BE2C (cell line): ENCODE data around the gene NCK1.
"Not testable (repeated sequence)": the region's sequence is repeated elsewhere in the genome, so short reads cannot be mapped to it uniquely, and the experiment has no call there.

Source experiments
- DNase-seq: peaks from one replicate; pipeline ENCODE4 v3.0.0-alpha.2; 2020
- H3K27me3 ChIP-seq: fragments of 250-450 bp; sonication (Bioruptor Pico); 2 replicates; pipeline ENCODE4 v1.5.1; 2020; ENCODE audit warnings: mild to moderate bottlenecking
- H3K36me3 ChIP-seq: fragments of 250-450 bp; sonication (Bioruptor Pico); 2 replicates; pipeline ENCODE4 v1.5.1; 2020; ENCODE audit warnings: mild to moderate bottlenecking
- H3K4me1 ChIP-seq: fragments of 250-450 bp; sonication (Bioruptor Pico); 2 replicates; pipeline ENCODE4 v1.5.1; 2020
- H3K4me3 ChIP-seq: 2 replicates; pipeline ENCODE4 v1.5.1; 2011; ENCODE audit warnings: low read depth, low read length
- H3K9me3 ChIP-seq: fragments of 250-450 bp; sonication (Bioruptor Pico); 2 replicates; pipeline ENCODE4 v1.5.1; 2020
- CTCF ChIP-seq: IDR thresholded peaks from 2 replicates; pipeline ENCODE4 v1.5.1; 2012; ENCODE audit warnings: mild to moderate bottlenecking, low read depth, low read length

Gene NCK1

GRCh38 chr3:136979204-136979603 lies 117.2 kb downstream of the NCK1 start:
- H3K27me3 ChIP-seq: no peaks in the 10 kb centered on the region
- H3K36me3 ChIP-seq: no peaks in the 10 kb centered on the region
- H3K4me3 ChIP-seq: no peak overlapping the region
- no peak for TF ChIP-seq CTCF
- no peak for DNase-seq
- H3K4me1 ChIP-seq: peaks cover 27% of the 10 kb centered on the region
- no peaks in the 10 kb centered on the region; the same call in 1 of the 2 replicates for H3K9me3 ChIP-seq

- peaks cover 30% of the 10 kb centered on the region for H3K4me1 ChIP-seq
- no peaks in the 10 kb centered on the region for H3K36me3 ChIP-seq
- no peaks in the 10 kb centered on the region for H3K27me3 ChIP-seq
- no peak for TF ChIP-seq CTCF
- no peak overlapping the region for H3K4me3 ChIP-seq
- H3K9me3 ChIP-seq: no peaks in the 10 kb centered on the region; the same call in 1 of the 2 replicates
- no peak for DNase-seq
These were observed 117.7 kb downstream of the NCK1 start for GRCh38 chr3:136979684-136980083.

- Histone ChIP-seq H3K4me1 (peaks cover 33% of the 10 kb centered on the region), H3K4me3 (no peak overlapping the region)
- TF ChIP-seq CTCF: no peak
These were observed 120.0 kb downstream of the NCK1 start for GRCh38 chr3:136982033-136982432.

GRCh38 chr3:136982520-136983138 lies 120.6 kb downstream of the NCK1 start:
- H3K27me3 ChIP-seq: no peaks in the 10 kb centered on the region
- TF ChIP-seq CTCF: no peak
- H3K9me3 ChIP-seq: no peaks in the 10 kb centered on the region
- H3K4me1 ChIP-seq: peaks cover 33% of the 10 kb centered on the region
- DNase-seq: no peak
- no peaks in the 10 kb centered on the region for H3K36me3 ChIP-seq
- H3K4me3 ChIP-seq: no peak overlapping the region

More at GRCh38 chr3:136982033-136982432, 120.0 kb downstream of the NCK1 start:
- H3K36me3 ChIP-seq: no peaks in the 10 kb centered on the region
- DNase-seq: no peak
- H3K27me3 ChIP-seq: no peaks in the 10 kb centered on the region
- H3K9me3 ChIP-seq: no peaks in the 10 kb centered on the region; the same call in 1 of the 2 replicates

- no peak overlapping the region for H3K4me3 ChIP-seq
- no peaks in the 10 kb centered on the region for H3K27me3 ChIP-seq
- no peaks in the 10 kb centered on the region for H3K9me3 ChIP-seq
- H3K36me3 ChIP-seq: no peaks in the 10 kb centered on the region
- DNase-seq: peak; percentile 58
- H3K4me1 ChIP-seq: peaks cover 19% of the 10 kb centered on the region
- TF ChIP-seq CTCF: no peak
These were observed 122.8 kb downstream of the NCK1 start for GRCh38 chr3:136984837-136985236.

- not testable (repeated sequence) for H3K4me3 ChIP-seq, DNase-seq, H3K4me1 ChIP-seq, H3K36me3 ChIP-seq, H3K9me3 ChIP-seq, H3K27me3 ChIP-seq
These were observed 125.5 kb downstream of the NCK1 start for GRCh38 chr3:136987398-136987980.
